Progenitor cell of endocrine pancreas (in vitro differentiated cells): ENCODE results near the gene ZNF554. TPM values are rescaled to one million over a fixed set of nuclear protein-coding genes. Genes with fewer than 3 reads are reported as not detected.
"Not testable (repeated sequence)": the region's sequence is repeated elsewhere in the genome, so short reads cannot be mapped to it uniquely, and the experiment has no call there.

Experiments
- DNase-seq: peaks from one replicate; pipeline ENCODE4 v3.0.0; 2021; ENCODE audit warnings: low spot score; ENCODE audit not compliant: unreplicated experiment
- H3K27ac Mint-ChIP-seq: 2 replicates; pipeline ENCODE4 v1.8.0; 2021; ENCODE audit warnings: mild to moderate bottlenecking, moderate library complexity, mixed read lengths
- H3K27me3 Mint-ChIP-seq: 2 replicates; pipeline ENCODE4 v1.8.0; 2021; ENCODE audit warnings: mixed read lengths
- H3K36me3 Mint-ChIP-seq: 2 replicates; pipeline ENCODE4 v1.8.0; 2022; ENCODE audit warnings: mixed read lengths; ENCODE audit not compliant: insufficient read depth
- H3K4me1 Mint-ChIP-seq: 2 replicates; pipeline ENCODE4 v1.8.0; 2021; ENCODE audit warnings: low read depth, mixed read lengths
- H3K4me3 Mint-ChIP-seq: 2 replicates; pipeline ENCODE4 v1.8.0; 2021; ENCODE audit warnings: low read depth, mild to moderate bottlenecking, moderate library complexity, mixed read lengths
- H3K9me3 Mint-ChIP-seq: 2 replicates; pipeline ENCODE4 v1.8.0; 2021; ENCODE audit warnings: low read depth, mixed read lengths
- total RNA-seq: library from RNA; stranded (reverse); gene quantifications from 2 replicates; pipeline ENCODE4 v1.2.1, GENCODE V29; 2021
- TF ChIP-seq, protein P1 (sequence below): fragments of 200-600 bp; sonication (generic); IDR thresholded peaks from one replicate; pipeline ENCODE4 v1.5.0; 2021; ENCODE audit warnings: antibody characterized with exemption, mild to moderate bottlenecking; ENCODE audit not compliant: unreplicated experiment

The ZNF554 gene
- total RNA-seq, 1 donor from 2014 or later: 14.1 TPM

DNA sequence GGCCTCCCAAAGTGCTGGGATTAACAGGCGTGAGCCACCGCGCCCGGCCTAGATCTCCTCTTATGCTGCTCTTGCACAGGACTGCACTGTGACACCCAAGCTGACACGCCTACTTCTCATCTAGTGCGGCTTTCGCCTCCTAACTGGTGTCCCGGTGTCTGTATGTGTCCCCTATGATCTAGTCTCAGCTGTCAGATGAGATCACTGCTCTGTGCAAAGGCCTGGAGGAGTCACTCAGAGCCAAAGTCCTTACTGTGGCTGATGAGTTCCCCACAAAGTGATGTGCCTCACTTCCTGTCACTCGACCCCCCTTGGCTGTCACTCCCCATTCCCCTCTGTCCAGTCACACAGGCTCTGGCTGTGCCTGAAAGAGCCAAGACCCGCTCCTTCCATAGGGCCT, 50.0 kb downstream of the ZNF554 start:
- Mint-ChIP-seq H3K27ac (no peak overlapping the region), H3K4me1 (peaks cover 9% of the 10 kb centered on the region), H3K4me3 (no peak overlapping the region), H3K36me3 (peaks cover 4% of the 10 kb centered on the region), H3K27me3 (no peaks in the 10 kb centered on the region), H3K9me3 (peaks cover 17% of the 10 kb centered on the region)
- no peak for DNase-seq
- TF ChIP-seq, protein P1, sequence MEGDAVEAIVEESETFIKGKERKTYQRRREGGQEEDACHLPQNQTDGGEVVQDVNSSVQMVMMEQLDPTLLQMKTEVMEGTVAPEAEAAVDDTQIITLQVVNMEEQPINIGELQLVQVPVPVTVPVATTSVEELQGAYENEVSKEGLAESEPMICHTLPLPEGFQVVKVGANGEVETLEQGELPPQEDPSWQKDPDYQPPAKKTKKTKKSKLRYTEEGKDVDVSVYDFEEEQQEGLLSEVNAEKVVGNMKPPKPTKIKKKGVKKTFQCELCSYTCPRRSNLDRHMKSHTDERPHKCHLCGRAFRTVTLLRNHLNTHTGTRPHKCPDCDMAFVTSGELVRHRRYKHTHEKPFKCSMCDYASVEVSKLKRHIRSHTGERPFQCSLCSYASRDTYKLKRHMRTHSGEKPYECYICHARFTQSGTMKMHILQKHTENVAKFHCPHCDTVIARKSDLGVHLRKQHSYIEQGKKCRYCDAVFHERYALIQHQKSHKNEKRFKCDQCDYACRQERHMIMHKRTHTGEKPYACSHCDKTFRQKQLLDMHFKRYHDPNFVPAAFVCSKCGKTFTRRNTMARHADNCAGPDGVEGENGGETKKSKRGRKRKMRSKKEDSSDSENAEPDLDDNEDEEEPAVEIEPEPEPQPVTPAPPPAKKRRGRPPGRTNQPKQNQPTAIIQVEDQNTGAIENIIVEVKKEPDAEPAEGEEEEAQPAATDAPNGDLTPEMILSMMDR: no peak

DNA sequence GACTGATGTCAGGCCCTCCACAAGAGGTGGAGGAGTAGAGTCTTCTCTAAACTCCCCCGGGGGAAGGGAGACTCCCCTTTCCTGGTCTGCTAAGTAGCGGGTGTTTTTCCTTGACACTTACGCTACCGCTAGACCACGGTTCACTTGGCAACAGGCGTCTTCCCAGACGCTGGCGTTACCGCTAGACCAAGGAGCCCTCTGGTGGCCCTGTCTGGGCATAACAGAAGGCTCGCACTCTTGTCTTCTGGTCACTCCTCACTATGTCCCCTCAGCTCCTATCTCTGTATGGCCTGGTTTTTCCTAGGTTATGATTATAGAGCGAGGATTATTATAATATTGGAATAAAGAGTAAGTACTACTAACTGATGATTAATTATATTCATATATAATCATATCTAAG, 52.5 kb downstream of the ZNF554 start:
- not testable (repeated sequence) for DNase-seq, H3K36me3 Mint-ChIP-seq, H3K4me1 Mint-ChIP-seq, H3K27me3 Mint-ChIP-seq, H3K27ac Mint-ChIP-seq, H3K4me3 Mint-ChIP-seq
- peaks cover 20% of the 10 kb centered on the region for H3K9me3 Mint-ChIP-seq

DNA sequence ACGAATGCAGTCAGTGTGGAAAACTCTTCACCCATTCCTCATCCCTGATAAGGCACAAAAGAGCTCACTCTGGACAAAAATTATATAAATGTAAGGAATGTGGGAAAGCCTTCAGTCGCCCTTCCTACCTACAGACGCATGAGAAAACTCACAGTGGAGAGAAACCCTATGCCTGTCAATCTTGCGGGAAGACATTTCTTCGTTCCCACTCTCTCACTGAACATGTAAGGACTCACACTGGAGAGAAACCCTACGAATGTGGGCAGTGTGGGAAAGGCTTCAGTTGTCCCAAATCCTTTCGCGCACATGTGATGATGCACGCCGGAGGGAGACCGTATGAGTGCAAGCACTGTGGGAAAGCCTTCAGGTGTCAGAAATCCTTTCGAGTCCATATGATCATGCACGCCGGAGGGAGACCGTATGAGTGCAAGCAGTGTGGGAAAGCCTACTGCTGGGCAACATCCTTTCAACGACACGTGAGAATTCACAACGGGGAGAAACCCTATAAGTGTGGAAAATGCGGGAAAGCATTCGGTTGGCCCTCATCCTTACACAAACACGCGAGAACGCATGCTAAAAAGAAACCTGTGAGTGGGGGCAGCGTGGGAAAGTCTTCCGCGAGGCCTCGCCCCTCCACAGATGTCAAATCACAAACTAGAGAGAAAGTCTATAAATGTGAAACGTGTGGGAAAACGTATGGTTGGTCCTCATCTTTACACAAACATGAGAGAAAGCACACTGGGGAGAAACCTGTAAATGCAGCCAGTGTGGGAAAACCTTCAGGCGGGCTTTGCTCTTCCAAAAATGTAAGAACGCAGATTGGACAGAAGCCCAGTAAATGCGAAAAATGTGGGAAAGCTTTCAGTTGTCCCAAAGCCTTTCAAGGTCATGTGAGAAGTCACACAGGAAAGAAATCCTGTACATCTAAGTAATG, 58.0 kb downstream of the ZNF554 start:
- DNase-seq: no peak
- Mint-ChIP-seq H3K36me3 (peaks cover 3% of the 10 kb centered on the region), H3K9me3 (peaks cover 18% of the 10 kb centered on the region), H3K27ac (no peak overlapping the region), H3K27me3 (no peaks in the 10 kb centered on the region), H3K4me3 (no peak overlapping the region), H3K4me1 (no peaks in the 10 kb centered on the region)
- TF ChIP-seq, protein P1: no peak

DNA sequence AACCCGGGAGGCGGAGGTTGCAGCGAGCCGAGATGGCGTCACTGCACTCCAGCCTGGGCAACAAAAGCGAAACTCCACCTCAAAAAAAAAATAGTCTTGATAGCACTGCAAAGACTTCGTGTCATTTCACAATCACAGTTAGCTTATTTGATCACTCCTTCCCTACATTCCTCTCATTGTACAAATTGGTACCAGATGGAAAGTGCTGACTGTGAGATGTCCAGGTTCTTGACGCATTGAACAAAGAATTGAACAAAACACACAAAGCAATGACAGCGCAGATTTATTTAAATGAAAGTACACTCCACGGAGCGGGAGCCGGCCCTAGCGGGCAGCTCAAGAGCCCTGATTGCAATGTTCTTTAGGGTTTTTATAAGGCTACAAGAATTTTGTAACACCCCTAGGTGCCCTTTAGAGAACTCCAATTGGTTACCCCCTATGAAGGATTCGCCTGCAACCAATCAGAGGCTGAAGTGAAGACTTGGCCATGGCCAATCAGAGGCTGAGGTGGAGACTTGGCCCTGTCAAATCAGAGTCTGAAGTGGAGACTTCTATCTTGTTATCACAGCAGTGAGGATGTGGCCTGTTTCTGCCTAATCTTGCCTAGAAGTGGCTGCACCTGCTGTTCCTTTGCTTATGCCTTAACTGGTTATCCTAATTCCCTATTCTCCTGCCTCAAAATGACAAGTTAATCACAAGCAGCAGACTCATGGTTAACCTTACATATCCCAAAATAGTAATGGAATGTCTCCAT, 64.2 kb downstream of the ZNF554 start:
- Mint-ChIP-seq H3K4me3 (no peak overlapping the region), H3K9me3 (peaks cover 11% of the 10 kb centered on the region), H3K36me3 (no peaks in the 10 kb centered on the region), H3K4me1 (no peaks in the 10 kb centered on the region), H3K27ac (no peak overlapping the region), H3K27me3 (no peaks in the 10 kb centered on the region)
- DNase-seq: no peak
- TF ChIP-seq, protein P1: no peak

DNA sequence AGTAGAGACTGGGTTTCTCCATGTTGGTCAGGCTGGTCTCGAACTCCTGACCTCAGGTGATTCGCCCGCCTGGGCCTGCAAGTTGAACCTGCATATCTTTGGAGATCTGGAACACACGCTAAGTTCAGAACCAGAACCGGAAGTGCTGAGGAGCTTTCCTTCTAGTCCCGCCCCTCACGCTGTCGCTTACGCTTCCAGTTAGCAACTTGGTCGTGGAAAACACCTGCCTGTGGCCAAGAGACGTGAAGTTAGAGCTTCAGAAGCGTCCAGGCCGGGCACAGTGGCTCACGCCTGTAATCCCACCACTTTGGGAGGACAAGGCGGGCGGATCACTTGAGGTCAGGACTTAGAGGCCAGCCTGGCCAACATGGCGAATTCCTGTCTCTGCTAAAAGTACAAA, 66.1 kb downstream of the ZNF554 start:
- no peak for DNase-seq
- Mint-ChIP-seq H3K4me3 (no peak overlapping the region), H3K9me3 (peaks cover 6% of the 10 kb centered on the region), H3K27me3 (no peaks in the 10 kb centered on the region), H3K4me1 (no peaks in the 10 kb centered on the region), H3K27ac (no peak overlapping the region), H3K36me3 (no peaks in the 10 kb centered on the region)
- TF ChIP-seq, protein P1: no peak

Other genes starting within 250 kb of the ZNF554 start
- gene GNG7, start 117.2 kb upstream of the ZNF554 start, total RNA-seq: 9.9 and 11.3 TPM in 2 replicates
- gene DIRAS1, start 98.5 kb upstream of the ZNF554 start, total RNA-seq: 8.6 and 10.8 TPM in 2 replicates
- gene SLC39A3, start 79.9 kb upstream of the ZNF554 start, total RNA-seq: 22.7 and 23.8 TPM in 2 replicates
- 74.1 and 77.5 TPM in 2 replicates for gene SGTA, start 36.6 kb upstream of the ZNF554 start, total RNA-seq
- 103 and 108 TPM in 2 replicates for gene THOP1, start 34.4 kb upstream of the ZNF554 start, total RNA-seq
- gene ZNF555, start 21.6 kb downstream of the ZNF554 start, total RNA-seq: 13.3 and 13.7 TPM in 2 replicates
- not detected in 2 replicates for gene ZNF556, start 47.5 kb downstream of the ZNF554 start, total RNA-seq
- gene ZNF57, start 81.1 kb downstream of the ZNF554 start, total RNA-seq: 3.8 and 5.3 TPM in 2 replicates
- 6.3 and 7.1 TPM in 2 replicates for gene ZNF77, start 125.1 kb downstream of the ZNF554 start, total RNA-seq
- gene TLE6, start 157.7 kb downstream of the ZNF554 start, total RNA-seq: 18.4 and 21.0 TPM in 2 replicates
- gene TLE2, start 209.4 kb downstream of the ZNF554 start, total RNA-seq: 147 and 160 TPM in 2 replicates
- 469 and 507 TPM in 2 replicates for gene TLE5, start 242.6 kb downstream of the ZNF554 start, total RNA-seq